A549 (cell line): Measurements from ENCODE around the gene RAD51B. TPM values are rescaled to one million over a fixed set of nuclear protein-coding genes. Genes with fewer than 3 reads are reported as not detected.

Experiments
- ATAC-seq, 2 experiments: fragments of 200-7000 bp in 1 of 2; fragments of >200 bp in 1 of 2; cut with Nextera tagmentation in 1 of 2; cut with Tn5 transposase in 1 of 2; 3 replicates each; pipeline versions ENCODE4 v1.8.0 to v1.9.1; 2018 to 2020; ENCODE audit warnings: mild to moderate bottlenecking in 1 of 2, moderate library complexity in 1 of 2
- CTCF ChIA-PET: fragments of 300-600 bp; sonication (Branson Sonifier 250); formaldehyde crosslinking; extraction: SDS; loops from one replicate; lab custom pipeline; 2021; ENCODE audit warnings: antibody characterized with exemption, inconsistent platforms; lab: Yijun Ruan, JAX
- POLR2A ChIA-PET: fragments of 350-600 bp; formaldehyde crosslinking; extraction: SDS; loops from one replicate; lab custom pipeline; 2021; ENCODE audit warnings: antibody characterized with exemption, inconsistent platforms; lab: Yijun Ruan, JAX
- DNase-seq, 2 experiments: peaks; one replicate each; pipeline versions ENCODE4 v3.0.0 to v3.0.0-alpha.2; 2011 to 2016; ENCODE audit warnings: low read depth in 1 of 2, low spot score in 1 of 2
- FAIRE-seq: peaks from 2 replicates; lab custom pipeline; 2011; peaks lifted over from hg19 to GRCh38; lab: Jason Lieb, UNC
- H3K27ac ChIP-seq, 2 experiments: fragments of >200 bp; sonication (Bioruptor Twin); formaldehyde crosslinking; 3 replicates each; pipeline ENCODE4 v1.5.1; 2016 to 2017
- H3K4me1 ChIP-seq: fragments of >200 bp; sonication (Bioruptor Twin); formaldehyde crosslinking; 3 replicates; pipeline ENCODE4 v1.6.1; 2016
- H3K4me2 ChIP-seq: fragments of >200 bp; sonication (Bioruptor Twin); formaldehyde crosslinking; 3 replicates; pipeline ENCODE4 v1.6.1; 2016
- H3K4me3 ChIP-seq: fragments of >200 bp; sonication (Bioruptor Twin); formaldehyde crosslinking; 3 replicates; pipeline ENCODE4 v1.5.1; 2016
- H3K9me3 ChIP-seq: fragments of >200 bp; sonication (Bioruptor Twin); formaldehyde crosslinking; 3 replicates; pipeline ENCODE4 v1.6.1; 2016
- CBX2 ChIP-seq: fragments of 200-600 bp; sonication (generic); IDR thresholded peaks from 2 replicates; pipeline ENCODE4 v1.6.1; 2016; ENCODE audit warnings: low read depth, mild to moderate bottlenecking, borderline replicate concordance
- CBX8 ChIP-seq: fragments of 200-600 bp; sonication (generic); IDR thresholded peaks from 2 replicates; pipeline ENCODE4 v1.6.1; 2016
- CEBPB ChIP-seq, 2 experiments: fragments of >200 bp in 1 of 2; sonication (Bioruptor Twin) in 1 of 2; formaldehyde crosslinking in 1 of 2; IDR thresholded peaks; 2 replicates each; pipeline ENCODE4 v1.6.1; 2012 to 2016
- CHD2 ChIP-seq: fragments of 150-350 bp; IDR thresholded peaks from 2 replicates; pipeline ENCODE4 v1.6.1; 2014; ENCODE audit warnings: low read length; ENCODE audit not compliant: partially characterized antibody
- CHD4 ChIP-seq: fragments of 200-600 bp; sonication (generic); IDR thresholded peaks from 2 replicates; pipeline ENCODE4 v1.6.1; 2016; ENCODE audit warnings: antibody characterized with exemption, mild to moderate bottlenecking, borderline replicate concordance
- EHF ChIP-seq: fragments of 250-450 bp; sonication (Bioruptor Pico); IDR thresholded peaks from 2 replicates; pipeline ENCODE4 v1.5.0; 2020; ENCODE audit warnings: mild to moderate bottlenecking
- EHMT2 ChIP-seq: fragments of 200-600 bp; sonication (generic); IDR thresholded peaks from 2 replicates; pipeline ENCODE4 v1.6.1; 2016; ENCODE audit warnings: antibody characterized with exemption, low read depth, mild to moderate bottlenecking, moderate library complexity
- EP300 ChIP-seq, 2 experiments: fragments of >200 bp; sonication (Bioruptor Twin); formaldehyde crosslinking; IDR thresholded peaks; 2 replicates in 1 of 2; 3 replicates in 1 of 2; pipeline ENCODE4 v1.6.1; 2016 to 2017
- FOSL2 ChIP-seq, 2 experiments: fragments of 450-650 bp in 1 of 2; fragments of >200 bp in 1 of 2; sonication (Bioruptor Twin) in 1 of 2; formaldehyde crosslinking; IDR thresholded peaks; 2 replicates each; pipeline versions ENCODE4 v1.5.0 to v1.6.1; 2016 to 2020; ENCODE audit warnings: mild to moderate bottlenecking in 1 of 2, moderate library complexity in 1 of 2
- GATA3 ChIP-seq: IDR thresholded peaks from 2 replicates; pipeline ENCODE4 v1.6.1; 2012; ENCODE audit warnings: borderline replicate concordance
- HEYL ChIP-seq: fragments of 250-450 bp; sonication (Bioruptor Pico); IDR thresholded peaks from 2 replicates; pipeline ENCODE4 v1.8.0; 2021; ENCODE audit warnings: mild to moderate bottlenecking, moderate library complexity
- HOXB5 ChIP-seq: fragments of 250-450 bp; sonication (Bioruptor Pico); IDR thresholded peaks from 2 replicates; pipeline ENCODE4 v1.5.0; 2020; ENCODE audit warnings: mild to moderate bottlenecking, moderate library complexity
- JUNB ChIP-seq: fragments of >200 bp; sonication (Bioruptor Twin); formaldehyde crosslinking; IDR thresholded peaks from 2 replicates; pipeline ENCODE4 v1.6.1; 2016
- KDM1A ChIP-seq: fragments of 200-600 bp; sonication (generic); IDR thresholded peaks from 2 replicates; pipeline ENCODE4 v1.6.1; 2016; ENCODE audit warnings: low read depth, mild to moderate bottlenecking
- KDM5A ChIP-seq: fragments of 200-600 bp; sonication (generic); IDR thresholded peaks from 2 replicates; pipeline ENCODE4 v1.6.1; 2016; ENCODE audit warnings: antibody characterized with exemption, mild to moderate bottlenecking
- MAZ ChIP-seq: fragments of 150-350 bp; IDR thresholded peaks from 2 replicates; pipeline ENCODE4 v1.6.1; 2014; ENCODE audit warnings: antibody characterized with exemption, low read depth, low read length, borderline replicate concordance
- MYC ChIP-seq: IDR thresholded peaks from 2 replicates; pipeline ENCODE4 v1.6.1; 2012; ENCODE audit warnings: mild to moderate bottlenecking, inconsistent platforms, low read length, improper control_type of control experiment, borderline replicate concordance
- NFE2L2 ChIP-seq: fragments of 150-350 bp; conservative IDR thresholded peaks from 2 replicates; pipeline ENCODE4 v1.6.1; 2014; ENCODE audit warnings: low read length
- NR3C1 ChIP-seq: fragments of >200 bp; sonication (Bioruptor Twin); formaldehyde crosslinking; IDR thresholded peaks from 3 replicates; pipeline ENCODE4 v1.6.1; 2017
- POLR2AphosphoS2 ChIP-seq: conservative IDR thresholded peaks from 2 replicates; pipeline ENCODE4 v1.6.1; 2012; ENCODE audit warnings: low read length, improper control_type of control experiment, inconsistent platforms
- RCOR1 ChIP-seq: fragments of 150-350 bp; IDR thresholded peaks from 2 replicates; pipeline ENCODE4 v1.6.1; 2014; ENCODE audit warnings: antibody characterized with exemption, low read length, low read depth
- RFX5 ChIP-seq: fragments of 450-650 bp; IDR thresholded peaks from 2 replicates; pipeline ENCODE4 v1.7.1; 2014; ENCODE audit warnings: antibody characterized with exemption, mild to moderate bottlenecking, moderate library complexity
- TFCP2L1 ChIP-seq: fragments of 250-450 bp; sonication (Bioruptor Pico); IDR thresholded peaks from 2 replicates; pipeline ENCODE4 v1.5.0; 2021; ENCODE audit warnings: mild to moderate bottlenecking
- TP53 ChIP-seq: fragments of 250-450 bp; sonication (Bioruptor Pico); IDR thresholded peaks from 2 replicates; pipeline ENCODE4 v1.5.0; 2021; ENCODE audit warnings: mild to moderate bottlenecking, moderate library complexity
- ZC3H11A ChIP-seq: fragments of 450-650 bp; IDR thresholded peaks from 2 replicates; pipeline ENCODE4 v1.6.1; 2014; ENCODE audit warnings: antibody characterized with exemption, mild to moderate bottlenecking
- ZFP36 ChIP-seq: fragments of 450-650 bp; IDR thresholded peaks from 2 replicates; pipeline ENCODE4 v1.6.1; 2014; ENCODE audit warnings: borderline replicate concordance; ENCODE audit not compliant: partially characterized antibody
- ZSCAN20 ChIP-seq: fragments of 250-450 bp; sonication (Bioruptor Pico); IDR thresholded peaks from 2 replicates; pipeline ENCODE4 v1.8.0; 2022; ENCODE audit warnings: mild to moderate bottlenecking, moderate library complexity
- WGBS: methylation state at CpG from one replicate; pipeline ENCODE4 v1.1.6; 2017; ENCODE audit errors: missing lambda C conversion rate; 5-methylcytosine and 5-hydroxymethylcytosine counted together
- polyA plus RNA-seq, 4 experiments: library from polyadenylated mRNA; depleted of rRNA in 3 of 4; stranded (reverse); fragments of >200 nt; fragmentation: RNase III in 1 of 4; extraction: RNeasy Plus Mini Kit Qiagen cat#74134 plus additional on column Dnase treatment in 1 of 4; gene quantifications; 2 replicates in 3 of 4; 3 replicates in 1 of 4; pipeline ENCODE4 v1.2.3, GENCODE V29; 2011 to 2017
- TF ChIP-seq, protein P1 (sequence below): fragments of >200 bp; sonication (Bioruptor Twin); formaldehyde crosslinking; IDR thresholded peaks from 2 replicates; pipeline ENCODE4 v1.6.1; 2016
- TF ChIP-seq, protein P2 (sequence below): fragments of >200 bp; sonication (Bioruptor Twin); formaldehyde crosslinking; IDR thresholded peaks from 3 replicates; pipeline ENCODE4 v1.6.1; 2016
- TF ChIP-seq, protein P3 (sequence below): fragments of 250-450 bp; sonication (Bioruptor Pico); IDR thresholded peaks from 2 replicates; pipeline ENCODE4 v1.5.0; 2020; ENCODE audit warnings: low read depth, mild to moderate bottlenecking, moderate library complexity
- TF ChIP-seq, protein P4 (sequence below): fragments of 250-450 bp; sonication (Bioruptor Pico); IDR thresholded peaks from 2 replicates; pipeline ENCODE4 v1.5.0; 2021; ENCODE audit warnings: mild to moderate bottlenecking, moderate library complexity, borderline replicate concordance
- TF ChIP-seq, protein P5 (sequence below): fragments of >200 bp; sonication (Bioruptor Twin); formaldehyde crosslinking; IDR thresholded peaks from 3 replicates; pipeline ENCODE4 v1.5.1; 2016
- TF ChIP-seq, protein P6 (sequence below): fragments of 200-600 bp; sonication (generic); IDR thresholded peaks from 2 replicates; pipeline ENCODE4 v1.6.1; 2016; ENCODE audit warnings: antibody characterized with exemption, mild to moderate bottlenecking, moderate library complexity

Gene RAD51B
- polyA plus RNA-seq, 2 of the 4 experiments (the other 2 are of a cell fraction), result 7.2 to 10.8 TPM

DNA sequence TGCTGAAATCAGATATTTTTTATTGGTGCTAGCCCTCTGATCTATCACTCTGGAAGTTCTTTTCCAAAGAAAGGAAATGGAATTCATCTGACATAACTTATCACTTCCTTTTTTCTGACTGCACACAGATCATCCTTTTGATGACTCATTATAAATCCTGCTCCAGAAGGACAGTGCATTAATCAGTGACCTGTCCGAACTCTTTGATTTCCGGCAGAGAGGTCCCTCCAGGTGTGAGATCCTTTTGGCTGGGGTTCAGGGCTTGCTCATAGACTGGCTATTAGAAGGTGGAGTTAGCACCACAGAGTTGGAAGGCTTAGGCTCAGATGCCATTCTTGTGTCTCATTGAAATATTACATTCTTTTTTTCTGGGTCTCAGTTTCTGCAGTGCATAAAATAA lies 645.1 kb downstream of the RAD51B start:
- Histone ChIP-seq H3K4me3 (no peak overlapping the region), H3K9me3 (no peaks in the 10 kb centered on the region), H3K27ac (peak overlapping the region; percentile 93 to 100), H3K4me2 (peak overlapping the region; percentile 48), H3K4me1 (peaks cover 100% of the 10 kb centered on the region)
- DNase-seq, result peak; percentile 76 to 94
- 0% methylated on average over 2 of the region's 2 CpGs for WGBS
- peak; percentile 74; a peak in 5 of 6 replicates for ATAC-seq
- ChIA-PET CTCF (interaction anchor here (0.7 kb wide), 1 partner anchor 325 kb away, joined by 4 read pairs; no protein-coding TSS in a partner anchor), POLR2A (interaction anchor here (0.5 to 1.2 kb wide), 3 partner anchors 322 to 328 kb away, joined by 4 to 15 read pairs (median 4); partner anchors contain the start of gene ZFP36L1)
- peak; percentile 43 for FAIRE-seq
- TF ChIP-seq CHD4 (no peak), JUNB (peak; percentile 97), FOSL2 (IDR thresholded peaks at IDR 0.05) (peak; percentile 95), FOSL2 (CRISPR knock-in tag; IDR thresholded peaks at IDR 0.05) (peak; percentile 97), KDM5A (no peak), POLR2AphosphoS2 (no peak), CHD2 (no peak), CBX8 (no peak), MAZ (no peak), NR3C1 (no peak), CEBPB (IDR thresholded peaks at IDR 0.05) (peak in 1 of 2 experiments; percentile 67; a peak in 1 of 4 replicates), RFX5 (no peak), NFE2L2 (no peak), TFCP2L1 (no peak), MYC (no peak), ZFP36 (no peak), EP300 (IDR thresholded peaks at IDR 0.05) (peak; percentile 89 to 95; a peak in 4 of 5 replicates), ZC3H11A (no peak), GATA3 (peak; percentile 94; the same call in 1 of the 2 replicates), KDM1A (no peak), ZSCAN20 (no peak), RCOR1 (no peak), TP53 (CRISPR knock-in tag) (no peak), HEYL (CRISPR knock-in tag) (no peak), CBX2 (no peak), EHMT2 (no peak), HOXB5 (CRISPR knock-in tag) (peak; percentile 89), EHF (CRISPR knock-in tag) (no peak)
- TF ChIP-seq, protein P1, sequence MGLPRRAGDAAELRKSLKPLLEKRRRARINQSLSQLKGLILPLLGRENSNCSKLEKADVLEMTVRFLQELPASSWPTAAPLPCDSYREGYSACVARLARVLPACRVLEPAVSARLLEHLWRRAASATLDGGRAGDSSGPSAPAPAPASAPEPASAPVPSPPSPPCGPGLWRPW, result no peak
- TF ChIP-seq, protein P2, sequence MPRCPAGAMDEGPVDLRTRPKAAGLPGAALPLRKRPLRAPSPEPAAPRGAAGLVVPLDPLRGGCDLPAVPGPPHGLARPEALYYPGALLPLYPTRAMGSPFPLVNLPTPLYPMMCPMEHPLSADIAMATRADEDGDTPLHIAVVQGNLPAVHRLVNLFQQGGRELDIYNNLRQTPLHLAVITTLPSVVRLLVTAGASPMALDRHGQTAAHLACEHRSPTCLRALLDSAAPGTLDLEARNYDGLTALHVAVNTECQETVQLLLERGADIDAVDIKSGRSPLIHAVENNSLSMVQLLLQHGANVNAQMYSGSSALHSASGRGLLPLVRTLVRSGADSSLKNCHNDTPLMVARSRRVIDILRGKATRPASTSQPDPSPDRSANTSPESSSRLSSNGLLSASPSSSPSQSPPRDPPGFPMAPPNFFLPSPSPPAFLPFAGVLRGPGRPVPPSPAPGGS, result peak; percentile 80; the same call in 2 of the 3 replicates
- TF ChIP-seq, protein P3, sequence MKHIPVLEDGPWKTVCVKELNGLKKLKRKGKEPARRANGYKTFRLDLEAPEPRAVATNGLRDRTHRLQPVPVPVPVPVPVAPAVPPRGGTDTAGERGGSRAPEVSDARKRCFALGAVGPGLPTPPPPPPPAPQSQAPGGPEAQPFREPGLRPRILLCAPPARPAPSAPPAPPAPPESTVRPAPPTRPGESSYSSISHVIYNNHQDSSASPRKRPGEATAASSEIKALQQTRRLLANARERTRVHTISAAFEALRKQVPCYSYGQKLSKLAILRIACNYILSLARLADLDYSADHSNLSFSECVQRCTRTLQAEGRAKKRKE (CRISPR knock-in tag), result no peak
- TF ChIP-seq, protein P4, sequence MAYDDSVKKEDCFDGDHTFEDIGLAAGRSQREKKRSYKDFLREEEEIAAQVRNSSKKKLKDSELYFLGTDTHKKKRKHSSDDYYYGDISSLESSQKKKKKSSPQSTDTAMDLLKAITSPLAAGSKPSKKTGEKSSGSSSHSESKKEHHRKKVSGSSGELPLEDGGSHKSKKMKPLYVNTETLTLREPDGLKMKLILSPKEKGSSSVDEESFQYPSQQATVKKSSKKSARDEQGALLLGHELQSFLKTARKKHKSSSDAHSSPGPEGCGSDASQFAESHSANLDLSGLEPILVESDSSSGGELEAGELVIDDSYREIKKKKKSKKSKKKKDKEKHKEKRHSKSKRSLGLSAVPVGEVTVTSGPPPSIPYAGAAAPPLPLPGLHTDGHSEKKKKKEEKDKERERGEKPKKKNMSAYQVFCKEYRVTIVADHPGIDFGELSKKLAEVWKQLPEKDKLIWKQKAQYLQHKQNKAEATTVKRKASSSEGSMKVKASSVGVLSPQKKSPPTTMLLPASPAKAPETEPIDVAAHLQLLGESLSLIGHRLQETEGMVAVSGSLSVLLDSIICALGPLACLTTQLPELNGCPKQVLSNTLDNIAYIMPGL (CRISPR knock-in tag), result no peak
- TF ChIP-seq, protein P5, sequence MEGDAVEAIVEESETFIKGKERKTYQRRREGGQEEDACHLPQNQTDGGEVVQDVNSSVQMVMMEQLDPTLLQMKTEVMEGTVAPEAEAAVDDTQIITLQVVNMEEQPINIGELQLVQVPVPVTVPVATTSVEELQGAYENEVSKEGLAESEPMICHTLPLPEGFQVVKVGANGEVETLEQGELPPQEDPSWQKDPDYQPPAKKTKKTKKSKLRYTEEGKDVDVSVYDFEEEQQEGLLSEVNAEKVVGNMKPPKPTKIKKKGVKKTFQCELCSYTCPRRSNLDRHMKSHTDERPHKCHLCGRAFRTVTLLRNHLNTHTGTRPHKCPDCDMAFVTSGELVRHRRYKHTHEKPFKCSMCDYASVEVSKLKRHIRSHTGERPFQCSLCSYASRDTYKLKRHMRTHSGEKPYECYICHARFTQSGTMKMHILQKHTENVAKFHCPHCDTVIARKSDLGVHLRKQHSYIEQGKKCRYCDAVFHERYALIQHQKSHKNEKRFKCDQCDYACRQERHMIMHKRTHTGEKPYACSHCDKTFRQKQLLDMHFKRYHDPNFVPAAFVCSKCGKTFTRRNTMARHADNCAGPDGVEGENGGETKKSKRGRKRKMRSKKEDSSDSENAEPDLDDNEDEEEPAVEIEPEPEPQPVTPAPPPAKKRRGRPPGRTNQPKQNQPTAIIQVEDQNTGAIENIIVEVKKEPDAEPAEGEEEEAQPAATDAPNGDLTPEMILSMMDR, result no peak
- TF ChIP-seq, protein P6, sequence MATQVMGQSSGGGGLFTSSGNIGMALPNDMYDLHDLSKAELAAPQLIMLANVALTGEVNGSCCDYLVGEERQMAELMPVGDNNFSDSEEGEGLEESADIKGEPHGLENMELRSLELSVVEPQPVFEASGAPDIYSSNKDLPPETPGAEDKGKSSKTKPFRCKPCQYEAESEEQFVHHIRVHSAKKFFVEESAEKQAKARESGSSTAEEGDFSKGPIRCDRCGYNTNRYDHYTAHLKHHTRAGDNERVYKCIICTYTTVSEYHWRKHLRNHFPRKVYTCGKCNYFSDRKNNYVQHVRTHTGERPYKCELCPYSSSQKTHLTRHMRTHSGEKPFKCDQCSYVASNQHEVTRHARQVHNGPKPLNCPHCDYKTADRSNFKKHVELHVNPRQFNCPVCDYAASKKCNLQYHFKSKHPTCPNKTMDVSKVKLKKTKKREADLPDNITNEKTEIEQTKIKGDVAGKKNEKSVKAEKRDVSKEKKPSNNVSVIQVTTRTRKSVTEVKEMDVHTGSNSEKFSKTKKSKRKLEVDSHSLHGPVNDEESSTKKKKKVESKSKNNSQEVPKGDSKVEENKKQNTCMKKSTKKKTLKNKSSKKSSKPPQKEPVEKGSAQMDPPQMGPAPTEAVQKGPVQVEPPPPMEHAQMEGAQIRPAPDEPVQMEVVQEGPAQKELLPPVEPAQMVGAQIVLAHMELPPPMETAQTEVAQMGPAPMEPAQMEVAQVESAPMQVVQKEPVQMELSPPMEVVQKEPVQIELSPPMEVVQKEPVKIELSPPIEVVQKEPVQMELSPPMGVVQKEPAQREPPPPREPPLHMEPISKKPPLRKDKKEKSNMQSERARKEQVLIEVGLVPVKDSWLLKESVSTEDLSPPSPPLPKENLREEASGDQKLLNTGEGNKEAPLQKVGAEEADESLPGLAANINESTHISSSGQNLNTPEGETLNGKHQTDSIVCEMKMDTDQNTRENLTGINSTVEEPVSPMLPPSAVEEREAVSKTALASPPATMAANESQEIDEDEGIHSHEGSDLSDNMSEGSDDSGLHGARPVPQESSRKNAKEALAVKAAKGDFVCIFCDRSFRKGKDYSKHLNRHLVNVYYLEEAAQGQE, result no peak
